Measurements from ENCODE around the gene LDLRAD2. TPM values are rescaled to one million over a fixed set of nuclear protein-coding genes. Genes with fewer than 3 reads are reported as not detected.
A peak's percentile ranks its signal among the peaks of the same experiment; 100 is the strongest.

Gene LDLRAD2
- total and polyA plus RNA-seq, 2 of the 4 experiments (the other 2 are of a cell fraction): 0.05 TPM; not detected in 1

- no CpG with 5 or more reads among the region's 1 CpG for WGBS, 2 experiments (ENCODE audit: extremely low coverage in 2 of 2, insufficient read length in 1 of 2)
- CTCF ChIA-PET: no interaction called here
These were observed 22.0 kb downstream of the LDLRAD2 start for GRCh38 chr1:21834094-21834493.

More at GRCh38 chr1:21834094-21834493, 22.0 kb downstream of the LDLRAD2 start:
- no peaks in the 10 kb centered on the region; the same call in 1 of the 2 replicates for H4K20me1 ChIP-seq (ENCODE audit: insufficient read depth, low read length)
- H2BK5ac ChIP-seq (ENCODE audit: low read depth, low read length, poor library complexity, severe bottlenecking): no peak overlapping the region
- H3K9me1 ChIP-seq (ENCODE audit: insufficient read depth, low read length): no peaks in the 10 kb centered on the region
- DNase-seq (no peak), ATAC-seq (ENCODE audit: low read depth) (no peak)
- no peak overlapping the region for H3K27ac ChIP-seq (ENCODE audit: insufficient read depth, low read length)
- no peak overlapping the region for H3K23ac ChIP-seq (ENCODE audit: low read depth, low read length)
- H3K4me3 ChIP-seq (ENCODE audit: insufficient read depth, low read depth, low read length): no peak overlapping the region
- POLR2A ChIA-PET (ENCODE audit: unreplicated experiment): no interaction called here
- intact Hi-C loops (cut with micrococcal nuclease) (no loop called here), dilution Hi-C loops (cut with HindIII; ENCODE audit: low sequenced_read_pairs, unreplicated experiment) (no loop called here), in situ Hi-C loops (cut with MboI; ENCODE audit: low sequenced_read_pairs) (no loop called here)
- H3K36me3 ChIP-seq (ENCODE audit: control insufficient read depth, insufficient read depth, low read length): peaks cover 84% of the 10 kb centered on the region
- peak overlapping the region; percentile 9 for H2AK9ac ChIP-seq (replicated peaks; ENCODE audit: low read depth, low read length, poor library complexity)
- peaks cover 0 to 3% of the 10 kb centered on the region in 2 experiments; a peak in 2 of 4 replicates for H3K79me1 ChIP-seq (ENCODE audit: low read depth in 1 of 2, low read length in 2 of 2)
- H4K8ac ChIP-seq (ENCODE audit: low read depth in 2 of 2, low read length in 2 of 2): no peak overlapping the region
- no peaks in the 10 kb centered on the region for H3K27me3 ChIP-seq (ENCODE audit: control insufficient read depth, insufficient read depth, low read length)
- no peak overlapping the region for H2BK120ac ChIP-seq (ENCODE audit: low read depth, low read length)
- H2AFZ ChIP-seq (replicated peaks; ENCODE audit: low read length, poor library complexity): no peak overlapping the region
- no peak overlapping the region for H3K14ac ChIP-seq (replicated peaks; ENCODE audit: low read depth, low read length)
- peaks cover 9% of the 10 kb centered on the region; the same call in 1 of the 2 replicates for H3K9me3 ChIP-seq (ENCODE audit: control insufficient read depth, insufficient read depth, low read length)
- no peaks in the 10 kb centered on the region for H3K4me1 ChIP-seq (ENCODE audit: control insufficient read depth, insufficient read depth, low read length)
- H3K4ac ChIP-seq (ENCODE audit: low read depth, low read length): no peak overlapping the region
- H3K56ac ChIP-seq (ENCODE audit: extremely low read depth, insufficient read depth, low read length): no peak overlapping the region
- TF ChIP-seq CEBPB (IDR thresholded peaks at IDR 0.05; ENCODE audit: low read depth, low read length) (no peak), RCOR1 (IDR thresholded peaks at IDR 0.05; ENCODE audit: insufficient replicate concordance, low read length) (no peak)
- no peak overlapping the region for H4K5ac ChIP-seq (ENCODE audit: low read depth, low read length)
- no peak overlapping the region for H2BK20ac ChIP-seq (ENCODE audit: low read depth, low read length)
- no peak overlapping the region for H2AK5ac ChIP-seq (ENCODE audit: low read depth, low read length)
- no peak overlapping the region for H3K18ac ChIP-seq (ENCODE audit: low read depth, low read length)
- no peak overlapping the region for H2BK15ac ChIP-seq (ENCODE audit: low read depth, low read length)
- H4K91ac ChIP-seq (ENCODE audit: insufficient read depth, low read depth, low read length): no peak overlapping the region
- no peak overlapping the region for H3K9ac ChIP-seq (ENCODE audit: low read depth, low read length)
- BruUV-seq (replicated peaks): no TSS peak
- H3K4me2 ChIP-seq (ENCODE audit: low read depth, low read length): no peak overlapping the region

Measured in IMR-90 (cell line).